ENCODE measurements around the gene SAMD1.

The SAMD1 gene

GRCh38 chr19:14089662-14090508 is 666 bp downstream of the SAMD1 start:
- peak in 1 of 3 donors; percentile 35 for DNase-seq (ENCODE audit: low read depth in 3 of 3)

GRCh38 chr19:14089412-14089661 is 1.2 kb downstream of the SAMD1 start:
- DNase-seq (ENCODE audit: low read depth in 3 of 3) = peak in 1 of 3 donors; percentile 21

GRCh38 chr19:14088634-14089411 is 1.7 kb downstream of the SAMD1 start:
- no peak for DNase-seq (ENCODE audit: low read depth in 3 of 3)

GRCh38 chr19:14086098-14086497 is 4.5 kb downstream of the SAMD1 start:
- DNase-seq (ENCODE audit: low read depth in 3 of 3) = no peak

- no peak for DNase-seq (ENCODE audit: low read depth in 3 of 3)
These were observed 5.1 kb downstream of the SAMD1 start, which contains the start of gene C19orf67 for GRCh38 chr19:14085309-14085995. TSS of gene C19orf67 (minus strand) at chr19:14085783. CDS start at chr19:14085627, 156 bp downstream.

- DNase-seq (ENCODE audit: low read depth in 3 of 3) = no peak
These were observed 7.9 kb downstream of the SAMD1 start for GRCh38 chr19:14082675-14082960.

- DNase-seq (ENCODE audit: low read depth in 3 of 3) = no peak
These were observed 8.5 kb downstream of the SAMD1 start for GRCh38 chr19:14081797-14082674.

GRCh38 chr19:14080887-14081796 is 9.4 kb downstream of the SAMD1 start:
- DNase-seq (ENCODE audit: low read depth in 3 of 3) = peak; percentile 96 to 99 (median 98)

GRCh38 chr19:14078411-14078810 is 12.1 kb downstream of the SAMD1 start:
- no peak for DNase-seq (ENCODE audit: low read depth in 3 of 3)

GRCh38 chr19:14073925-14074838 is 16.4 kb downstream of the SAMD1 start:
- DNase-seq (ENCODE audit: low read depth in 3 of 3) = peak in 1 of 3 donors; percentile 40

GRCh38 chr19:14073261-14073924 is 17.2 kb downstream of the SAMD1 start:
- peak; percentile 54 to 73 (median 65) for DNase-seq (ENCODE audit: low read depth in 3 of 3)

- DNase-seq (ENCODE audit: low read depth in 3 of 3) = peak in 1 of 3 donors; percentile 41
These were observed 17.9 kb downstream of the SAMD1 start, which contains the start of gene MISP3 for GRCh38 chr19:14072535-14073260. TSS of gene MISP3 (plus strand) at chr19:14072786. CDS start at chr19:14073310, 524 bp downstream.

GRCh38 chr19:14070268-14071050 is 20.1 kb downstream of the SAMD1 start:
- no peak for DNase-seq (ENCODE audit: low read depth in 3 of 3)

- no peak for DNase-seq (ENCODE audit: low read depth in 3 of 3)
These were observed 24.4 kb downstream of the SAMD1 start for GRCh38 chr19:14066134-14066533.

- no peak for DNase-seq (ENCODE audit: low read depth in 3 of 3)
These were observed 27.4 kb downstream of the SAMD1 start for GRCh38 chr19:14063105-14063504.

- DNase-seq (ENCODE audit: low read depth in 3 of 3) = no peak
These were observed 28.0 kb downstream of the SAMD1 start for GRCh38 chr19:14062558-14062855.

GRCh38 chr19:14061751-14062557 is 28.6 kb downstream of the SAMD1 start, which contains the start of gene PALM3:
TSS of gene PALM3 (minus strand) at chr19:14062076. CDS start at chr19:14061980, 96 bp downstream.
- DNase-seq (ENCODE audit: low read depth in 3 of 3) = no peak
